ENCODE data around the gene FAM20A.

Gene FAM20A

GRCh38 chr17:68600931-68601564, at the start of gene FAM20A:
FAM20A (minus strand) TSS chr17:68601367; CDS start chr17:68600666, 701 bp downstream.
- DNase-seq (ENCODE audit: low spot score): no peak

GRCh38 chr17:68649324-68649723, 48.2 kb upstream of the FAM20A start:
- DNase-seq (ENCODE audit: low spot score): no peak

- no peak for DNase-seq (ENCODE audit: low spot score)
Observed at GRCh38 chr17:68646626-68647526, 45.7 kb upstream of the FAM20A start.

GRCh38 chr17:68642118-68642412, 40.9 kb upstream of the FAM20A start:
- no peak for DNase-seq (ENCODE audit: low spot score)

GRCh38 chr17:68641276-68642117, 40.3 kb upstream of the FAM20A start:
- DNase-seq (ENCODE audit: low spot score): no peak

- DNase-seq (ENCODE audit: low spot score): no peak
Observed at GRCh38 chr17:68640242-68640989, 39.2 kb upstream of the FAM20A start.

GRCh38 chr17:68634345-68634876, 33.2 kb upstream of the FAM20A start:
- DNase-seq (ENCODE audit: low spot score): no peak

- DNase-seq (ENCODE audit: low spot score): no peak
Observed at GRCh38 chr17:68628576-68628957, 27.4 kb upstream of the FAM20A start.

GRCh38 chr17:68627956-68628575, 26.9 kb upstream of the FAM20A start:
- no peak for DNase-seq (ENCODE audit: low spot score)

- DNase-seq (ENCODE audit: low spot score): no peak
Observed at GRCh38 chr17:68624381-68624780, 23.2 kb upstream of the FAM20A start.

- DNase-seq (ENCODE audit: low spot score): no peak
Observed at GRCh38 chr17:68623811-68624210, 22.6 kb upstream of the FAM20A start.

- DNase-seq (ENCODE audit: low spot score): no peak
Observed at GRCh38 chr17:68622423-68622822, 21.3 kb upstream of the FAM20A start.

GRCh38 chr17:68621065-68621464, 19.9 kb upstream of the FAM20A start:
- DNase-seq (ENCODE audit: low spot score): no peak

- DNase-seq (ENCODE audit: low spot score): no peak
Observed at GRCh38 chr17:68616334-68616733, 15.2 kb upstream of the FAM20A start.

- DNase-seq (ENCODE audit: low spot score): no peak
Observed at GRCh38 chr17:68614718-68615117, 13.6 kb upstream of the FAM20A start.

GRCh38 chr17:68613739-68614298, 12.7 kb upstream of the FAM20A start:
- no peak for DNase-seq (ENCODE audit: low spot score)

GRCh38 chr17:68612923-68613292, 11.7 kb upstream of the FAM20A start:
- no peak for DNase-seq (ENCODE audit: low spot score)

- no peak for DNase-seq (ENCODE audit: low spot score)
Observed at GRCh38 chr17:68612209-68612922, 11.2 kb upstream of the FAM20A start.

GRCh38 chr17:68611353-68612208, 10.4 kb upstream of the FAM20A start:
- no peak for DNase-seq (ENCODE audit: low spot score)
